GM19099 (cell line): ENCODE measurements around the gene HIVEP3.

Experiments
- POLR2A ChIP-seq: IDR thresholded peaks from 3 replicates; pipeline ENCODE4 v1.6.1; 2011; ENCODE audit warnings: low read depth; ENCODE audit not compliant: insufficient read length; ENCODE audit errors: extremely low read depth

The HIVEP3 gene

GRCh38 chr1:41905093-41905675 is 13.5 kb downstream of the HIVEP3 start:
- no peak for TF ChIP-seq POLR2A

GRCh38 chr1:41902664-41903063 is 16.1 kb downstream of the HIVEP3 start:
- TF ChIP-seq POLR2A: no peak

GRCh38 chr1:41902159-41902577 is 16.6 kb downstream of the HIVEP3 start:
- TF ChIP-seq POLR2A: no peak

GRCh38 chr1:41901551-41901950 is 17.2 kb downstream of the HIVEP3 start:
- no peak for TF ChIP-seq POLR2A

GRCh38 chr1:41900603-41901444 is 17.9 kb downstream of the HIVEP3 start:
- no peak for TF ChIP-seq POLR2A

GRCh38 chr1:41898191-41898713 is 20.5 kb downstream of the HIVEP3 start:
- TF ChIP-seq POLR2A: no peak

GRCh38 chr1:41895552-41895951 is 23.2 kb downstream of the HIVEP3 start:
- TF ChIP-seq POLR2A: no peak

GRCh38 chr1:41894808-41895483 is 23.8 kb downstream of the HIVEP3 start:
- no peak for TF ChIP-seq POLR2A

- no peak for TF ChIP-seq POLR2A
Observed at GRCh38 chr1:41894101-41894807, 24.5 kb downstream of the HIVEP3 start.

- TF ChIP-seq POLR2A: no peak
Observed at GRCh38 chr1:41892301-41892781, 26.4 kb downstream of the HIVEP3 start.

GRCh38 chr1:41891199-41891896 is 27.4 kb downstream of the HIVEP3 start:
- TF ChIP-seq POLR2A: peak; percentile 39

GRCh38 chr1:41890825-41891198 is 27.9 kb downstream of the HIVEP3 start:
- no peak for TF ChIP-seq POLR2A

- TF ChIP-seq POLR2A: no peak
Observed at GRCh38 chr1:41889506-41890414, 29.0 kb downstream of the HIVEP3 start.
